Mesodermal cell (in vitro differentiated cells): ENCODE results near the gene MAP2K7.

Experiments used
- H3K27ac ChIP-seq: 2 replicates; pipeline ENCODE4 v1.7.0; 2013; ENCODE audit warnings: mild to moderate bottlenecking, low read depth, low read length, moderate library complexity; ENCODE audit not compliant: severe bottlenecking
- H3K36me3 ChIP-seq: 2 replicates; pipeline ENCODE4 v1.7.1; 2013; ENCODE audit warnings: mild to moderate bottlenecking, low read length, moderate library complexity; ENCODE audit not compliant: control insufficient read depth, insufficient read depth
- H3K4me1 ChIP-seq: one replicate; pipeline ENCODE4 v1.7.1; 2013; ENCODE audit warnings: mild to moderate bottlenecking, low read length; ENCODE audit not compliant: insufficient read depth, control insufficient read depth, poor library complexity, severe bottlenecking
- H3K4me3 ChIP-seq: 2 replicates; pipeline ENCODE4 v1.7.0; 2013; ENCODE audit warnings: low read length, control low read depth, mild to moderate bottlenecking; ENCODE audit not compliant: insufficient read depth, poor library complexity, severe bottlenecking; ENCODE audit errors: extremely low read depth
- H3K9me3 ChIP-seq: 2 replicates; pipeline ENCODE4 v1.7.1; 2013; ENCODE audit warnings: mild to moderate bottlenecking, low read length, moderate library complexity; ENCODE audit not compliant: control insufficient read depth
- WGBS, 2 experiments: methylation state at CpG; one replicate each; pipeline ENCODE4 v1.1.5; 2013; ENCODE audit warnings: missing lambda C conversion rate in 2 of 2; ENCODE audit not compliant: insufficient coverage in 2 of 2; 5-methylcytosine and 5-hydroxymethylcytosine counted together

MAP2K7 gene

GRCh38 chr19:7923295-7924191 is 19.9 kb downstream of the MAP2K7 start:
- no peak overlapping the region for H3K4me3 ChIP-seq
- 93% methylated on average over 14 to 22 of the region's 31 CpGs for WGBS, 2 experiments

GRCh38 chr19:7924241-7924640 is 20.6 kb downstream of the MAP2K7 start:
- Histone ChIP-seq H3K9me3 (no peaks in the 10 kb centered on the region), H3K4me1 (peaks cover 31% of the 10 kb centered on the region), H3K36me3 (peaks cover 28% of the 10 kb centered on the region), H3K4me3 (no peak overlapping the region), H3K27ac (no peak overlapping the region)
- WGBS, 2 experiments: 91 to 98% methylated on average over 12 of the region's 12 CpGs

More at GRCh38 chr19:7923295-7924191, 19.9 kb downstream of the MAP2K7 start:
- H3K36me3 ChIP-seq: peaks cover 28% of the 10 kb centered on the region
- H3K4me1 ChIP-seq: peaks cover 29% of the 10 kb centered on the region
- no peak overlapping the region for H3K27ac ChIP-seq
- no peaks in the 10 kb centered on the region for H3K9me3 ChIP-seq

- H3K9me3 ChIP-seq: no peaks in the 10 kb centered on the region
- H3K4me1 ChIP-seq: peaks cover 31% of the 10 kb centered on the region
- peaks cover 28% of the 10 kb centered on the region for H3K36me3 ChIP-seq
- H3K4me3 ChIP-seq: peak overlapping the region; percentile 60
- no peak overlapping the region for H3K27ac ChIP-seq
- WGBS, 2 experiments: 69 to 73% methylated on average over 25 to 26 of the region's 34 CpGs
Measured at GRCh38 chr19:7924651-7925170, 21.0 kb downstream of the MAP2K7 start.

GRCh38 chr19:7925171-7925851 is 21.6 kb downstream of the MAP2K7 start:
- Histone ChIP-seq H3K4me1 (peaks cover 31% of the 10 kb centered on the region), H3K27ac (peak overlapping the region; percentile 73), H3K9me3 (no peaks in the 10 kb centered on the region), H3K36me3 (peaks cover 32% of the 10 kb centered on the region), H3K4me3 (peak overlapping the region; percentile 60)
- WGBS, 2 experiments: 0 to 1% methylated on average over 69 to 83 of the region's 98 CpGs

- 9 to 13% methylated on average over 38 to 52 of the region's 65 CpGs for WGBS, 2 experiments
- Histone ChIP-seq H3K4me3 (peak within 1 kb of the TSS; percentile 60), H3K4me1 (peaks cover 31% of the 10 kb centered on the region), H3K9me3 (no peaks in the 10 kb centered on the region), H3K36me3 (peaks cover 41% of the 10 kb centered on the region), H3K27ac (peak within 1 kb of the TSS; percentile 73)
Measured at GRCh38 chr19:7926021-7926726, 22.5 kb downstream of the MAP2K7 start, which contains the start of gene CTXN1. Gene CTXN1, minus strand, starts transcription at chr19:7926135. Its CDS starts 597 bp downstream, at chr19:7925538.

GRCh38 chr19:7926727-7927604 is 23.3 kb downstream of the MAP2K7 start:
- H3K4me1 ChIP-seq: peaks cover 24% of the 10 kb centered on the region
- 93% methylated on average over 27 to 28 of the region's 32 CpGs for WGBS, 2 experiments
- H3K36me3 ChIP-seq: peaks cover 44% of the 10 kb centered on the region
- no peak overlapping the region for H3K27ac ChIP-seq
- H3K9me3 ChIP-seq: no peaks in the 10 kb centered on the region
- H3K4me3 ChIP-seq: no peak overlapping the region

GRCh38 chr19:7927605-7928333 is 24.1 kb downstream of the MAP2K7 start:
- Histone ChIP-seq H3K4me1 (peaks cover 24% of the 10 kb centered on the region), H3K27ac (no peak overlapping the region), H3K9me3 (no peaks in the 10 kb centered on the region), H3K36me3 (peaks cover 45% of the 10 kb centered on the region), H3K4me3 (no peak overlapping the region)
- WGBS, 2 experiments: 95 to 96% methylated on average over 18 to 21 of the region's 23 CpGs

- no peaks in the 10 kb centered on the region for H3K9me3 ChIP-seq
- H3K27ac ChIP-seq: peak overlapping the region; percentile 48
- peaks cover 45% of the 10 kb centered on the region for H3K36me3 ChIP-seq
- 91 to 94% methylated on average over 8 of the region's 9 CpGs for WGBS, 2 experiments
- H3K4me1 ChIP-seq: peaks cover 24% of the 10 kb centered on the region
- no peak overlapping the region for H3K4me3 ChIP-seq
Measured at GRCh38 chr19:7928334-7928706, 24.6 kb downstream of the MAP2K7 start.
